DOHH2 (cell line): ENCODE results near the gene CPM.
A peak's percentile ranks its signal among the peaks of the same experiment; 100 is the strongest.
"Not testable (repeated sequence)": the region's sequence is repeated elsewhere in the genome, so short reads cannot be mapped to it uniquely, and the experiment has no call there.

Experiments
- H3F3A ChIP-seq: fragments of 200-600 bp; sonication (generic), shearing (Covaris generic); 2 replicates; pipeline ENCODE4 v1.6.0; 2016; ENCODE audit warnings: antibody characterized with exemption, mild to moderate bottlenecking; ENCODE audit not compliant: control insufficient read depth, insufficient read depth
- H3K27ac ChIP-seq: fragments of 200-600 bp; sonication (generic); 2 replicates; pipeline ENCODE4 v1.5.1; 2014; ENCODE audit warnings: low read depth, mild to moderate bottlenecking, low read length, moderate library complexity
- H3K27me3 ChIP-seq: fragments of 200-600 bp; sonication (generic); 2 replicates; pipeline ENCODE4 v1.6.1; 2014; ENCODE audit warnings: mild to moderate bottlenecking, low read length, mixed read lengths; ENCODE audit not compliant: control insufficient read depth
- H3K36me3 ChIP-seq: fragments of 200-600 bp; sonication (generic); 2 replicates; pipeline ENCODE4 v1.6.1; 2014; ENCODE audit warnings: mild to moderate bottlenecking, low read length, moderate library complexity, mixed read lengths; ENCODE audit not compliant: control insufficient read depth
- H3K4me1 ChIP-seq: fragments of 200-600 bp; sonication (generic); 2 replicates; pipeline ENCODE4 v1.6.1; 2014; ENCODE audit warnings: mild to moderate bottlenecking, low read length, mixed read lengths; ENCODE audit not compliant: control insufficient read depth
- H3K4me2 ChIP-seq: fragments of 200-600 bp; sonication (generic); 2 replicates; pipeline ENCODE4 v1.6.0; 2014; ENCODE audit warnings: mild to moderate bottlenecking, low read length, moderate library complexity
- H3K4me3 ChIP-seq: fragments of 200-600 bp; sonication (generic); 2 replicates; pipeline ENCODE4 v1.5.1; 2014; ENCODE audit warnings: mild to moderate bottlenecking, low read length, mixed read lengths
- H3K79me2 ChIP-seq: fragments of 200-600 bp; sonication (generic); 2 replicates; pipeline ENCODE4 v1.6.1; 2014; ENCODE audit warnings: mild to moderate bottlenecking, low read length, mixed read lengths; ENCODE audit not compliant: control insufficient read depth
- H3K9me2 ChIP-seq: fragments of 200-600 bp; sonication (generic); replicated peaks from 2 replicates; pipeline ENCODE4 v1.6.1; 2014; ENCODE audit warnings: mild to moderate bottlenecking, low read length, mixed read lengths; ENCODE audit not compliant: control insufficient read depth
- H3K9me3 ChIP-seq: fragments of 200-600 bp; sonication (generic); 2 replicates; pipeline ENCODE4 v1.6.1; 2014; ENCODE audit warnings: antibody characterized with exemption, low read length, mixed read lengths; ENCODE audit not compliant: control insufficient read depth, insufficient read depth
- H4K20me1 ChIP-seq: fragments of 200-600 bp; sonication (generic); 2 replicates; pipeline ENCODE4 v1.6.0; 2014; ENCODE audit warnings: low read depth, mild to moderate bottlenecking, antibody characterized with exemption, low read length, moderate library complexity; ENCODE audit not compliant: control insufficient read depth, insufficient read depth
- EZH2phosphoT487 ChIP-seq: fragments of 200-600 bp; sonication (generic); IDR thresholded peaks from 2 replicates; pipeline ENCODE4 v1.6.1; 2017; ENCODE audit warnings: borderline replicate concordance, mild to moderate bottlenecking, antibody characterized with exemption, low read length, moderate library complexity, mixed read lengths
- TF ChIP-seq, protein P1 (sequence below): fragments of 200-600 bp; sonication (generic); IDR thresholded peaks from one replicate; pipeline ENCODE4 v1.5.1; 2014; ENCODE audit warnings: antibody characterized with exemption, mild to moderate bottlenecking, low read depth, low read length; ENCODE audit not compliant: poor library complexity, severe bottlenecking

CPM gene

GRCh38 chr12:68863886-68864454 lies 69.0 kb downstream of the CPM start:
- TF ChIP-seq, protein P1, sequence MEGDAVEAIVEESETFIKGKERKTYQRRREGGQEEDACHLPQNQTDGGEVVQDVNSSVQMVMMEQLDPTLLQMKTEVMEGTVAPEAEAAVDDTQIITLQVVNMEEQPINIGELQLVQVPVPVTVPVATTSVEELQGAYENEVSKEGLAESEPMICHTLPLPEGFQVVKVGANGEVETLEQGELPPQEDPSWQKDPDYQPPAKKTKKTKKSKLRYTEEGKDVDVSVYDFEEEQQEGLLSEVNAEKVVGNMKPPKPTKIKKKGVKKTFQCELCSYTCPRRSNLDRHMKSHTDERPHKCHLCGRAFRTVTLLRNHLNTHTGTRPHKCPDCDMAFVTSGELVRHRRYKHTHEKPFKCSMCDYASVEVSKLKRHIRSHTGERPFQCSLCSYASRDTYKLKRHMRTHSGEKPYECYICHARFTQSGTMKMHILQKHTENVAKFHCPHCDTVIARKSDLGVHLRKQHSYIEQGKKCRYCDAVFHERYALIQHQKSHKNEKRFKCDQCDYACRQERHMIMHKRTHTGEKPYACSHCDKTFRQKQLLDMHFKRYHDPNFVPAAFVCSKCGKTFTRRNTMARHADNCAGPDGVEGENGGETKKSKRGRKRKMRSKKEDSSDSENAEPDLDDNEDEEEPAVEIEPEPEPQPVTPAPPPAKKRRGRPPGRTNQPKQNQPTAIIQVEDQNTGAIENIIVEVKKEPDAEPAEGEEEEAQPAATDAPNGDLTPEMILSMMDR: peak; percentile 69
- H3K27me3 ChIP-seq, H3F3A ChIP-seq, H3K4me3 ChIP-seq, H3K9me3 ChIP-seq, H4K20me1 ChIP-seq, H3K27ac ChIP-seq, H3K9me2 ChIP-seq, H3K79me2 ChIP-seq: not testable (repeated sequence)
- Histone ChIP-seq H3K4me2 (peak overlapping the region; percentile 22; the same call in 1 of the 2 replicates), H3K36me3 (peaks cover 38% of the 10 kb centered on the region), H3K4me1 (peaks cover 22% of the 10 kb centered on the region)

DNA sequence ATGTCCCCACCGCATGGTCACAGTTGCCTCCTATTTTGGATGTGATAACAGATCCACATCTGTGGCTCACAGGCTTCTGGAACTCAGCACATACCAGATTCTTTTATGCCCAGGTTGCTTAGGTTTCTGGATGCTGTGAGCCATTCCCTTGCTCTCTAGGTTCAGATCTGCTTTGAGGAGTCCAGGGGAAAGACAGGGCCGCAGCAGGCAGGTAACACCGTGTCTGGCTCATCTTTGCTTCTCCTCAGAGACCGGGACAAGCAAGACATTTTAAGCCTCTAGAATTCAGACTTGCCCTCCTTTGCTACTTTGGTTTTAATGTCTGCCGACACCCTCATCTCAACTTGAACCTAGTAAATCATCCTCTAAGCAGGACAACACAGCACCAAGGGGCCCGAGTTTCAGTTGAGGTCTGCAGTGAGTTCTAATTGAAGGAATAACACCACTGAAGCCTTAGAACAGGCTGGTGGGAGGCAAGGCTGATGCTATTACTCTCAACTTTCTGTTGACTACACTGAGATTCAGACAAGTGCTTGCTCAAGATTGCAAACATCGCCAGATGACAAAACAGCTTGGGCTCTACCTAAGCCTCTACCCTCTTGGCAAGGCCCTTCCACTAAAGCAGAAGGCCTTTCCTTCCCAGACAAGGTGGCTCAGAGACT lies 69.7 kb downstream of the CPM start:
- Histone ChIP-seq H3K9me2 (no peaks in the 10 kb centered on the region), H3K9me3 (no peaks in the 10 kb centered on the region), H3K4me3 (no peak overlapping the region), H3K79me2 (no peaks in the 10 kb centered on the region), H3K4me1 (peaks cover 19% of the 10 kb centered on the region), H4K20me1 (no peaks in the 10 kb centered on the region), H3F3A (no peaks in the 10 kb centered on the region; the same call in 1 of the 2 replicates), H3K27me3 (no peaks in the 10 kb centered on the region), H3K4me2 (no peak overlapping the region), H3K36me3 (peaks cover 33% of the 10 kb centered on the region), H3K27ac (no peak overlapping the region)
- TF ChIP-seq EZH2phosphoT487: no peak
- TF ChIP-seq, protein P1: no peak

DNA sequence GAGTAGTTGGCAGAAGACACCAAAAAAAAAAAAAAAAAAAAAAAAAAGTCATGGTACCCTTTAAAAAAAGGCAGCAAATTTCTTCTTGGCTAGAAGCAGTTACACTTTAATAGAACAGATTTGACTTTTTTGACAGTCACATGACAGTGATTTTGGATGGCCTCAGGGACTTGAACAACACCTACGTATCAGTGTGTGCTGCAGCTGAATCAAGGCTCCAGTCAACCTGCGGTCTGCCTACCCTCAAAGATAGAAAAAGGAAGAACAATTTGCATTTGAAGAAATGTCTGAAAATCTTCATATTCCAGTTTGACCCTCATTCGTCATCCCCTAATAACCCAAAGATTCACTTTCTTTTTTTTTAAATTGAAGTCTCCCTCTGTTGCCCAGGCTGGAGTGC lies 71.1 kb downstream of the CPM start:
- Histone ChIP-seq H3F3A (no peaks in the 10 kb centered on the region; the same call in 1 of the 2 replicates), H3K4me2 (no peak overlapping the region), H3K36me3 (peaks cover 26% of the 10 kb centered on the region), H3K4me3 (no peak overlapping the region), H4K20me1 (no peaks in the 10 kb centered on the region), H3K27me3 (no peaks in the 10 kb centered on the region), H3K9me3 (no peaks in the 10 kb centered on the region), H3K9me2 (no peaks in the 10 kb centered on the region), H3K27ac (no peak overlapping the region), H3K4me1 (peaks cover 18% of the 10 kb centered on the region), H3K79me2 (no peaks in the 10 kb centered on the region)
- no peak for TF ChIP-seq EZH2phosphoT487
- TF ChIP-seq, protein P1: no peak
